ENCODE measurements around the gene IRX4. TPM values are rescaled to one million over a fixed set of nuclear protein-coding genes. Genes with fewer than 3 reads are reported as not detected.

Gene IRX4
- polyA plus RNA-seq (ENCODE audit: insufficient read length in 4 of 4) = 1 to 10 TPM in 1 of 4 donors, under 1 TPM in 2, not detected in 1; 0.16 to 1.3 (median 0.50) TPM

GRCh38 chr5:1882337-1883119, at the start of gene IRX4:
Gene IRX4, minus strand, starts transcription at chr5:1882925. Its CDS starts 278 bp downstream, at chr5:1882647.
- DNase-seq (ENCODE audit: low read depth in 4 of 4, low spot score in 3 of 4) = no peak

- peak in 1 of 4 donors; percentile 14 for DNase-seq (ENCODE audit: low read depth in 4 of 4, low spot score in 3 of 4)
These were observed 49.0 kb upstream of the IRX4 start for GRCh38 chr5:1931604-1932231.

- peak in 1 of 4 donors; percentile 19 for DNase-seq (ENCODE audit: low read depth in 4 of 4, low spot score in 3 of 4)
These were observed 48.3 kb upstream of the IRX4 start for GRCh38 chr5:1930880-1931603.

- DNase-seq (ENCODE audit: low read depth in 4 of 4, low spot score in 3 of 4) = peak in 1 of 4 donors; percentile 4
These were observed 47.8 kb upstream of the IRX4 start for GRCh38 chr5:1930501-1930879.

- no peak for DNase-seq (ENCODE audit: low read depth in 4 of 4, low spot score in 3 of 4)
These were observed 46.6 kb upstream of the IRX4 start for GRCh38 chr5:1929108-1929991.

- DNase-seq (ENCODE audit: low read depth in 4 of 4, low spot score in 3 of 4) = no peak
These were observed 44.0 kb upstream of the IRX4 start for GRCh38 chr5:1926471-1927341.

- DNase-seq (ENCODE audit: low read depth in 4 of 4, low spot score in 3 of 4) = no peak
These were observed 43.3 kb upstream of the IRX4 start for GRCh38 chr5:1926071-1926440.

GRCh38 chr5:1925111-1926070, 42.7 kb upstream of the IRX4 start:
- no peak for DNase-seq (ENCODE audit: low read depth in 4 of 4, low spot score in 3 of 4)

GRCh38 chr5:1923766-1924165, 41.0 kb upstream of the IRX4 start:
- no peak for DNase-seq (ENCODE audit: low read depth in 4 of 4, low spot score in 3 of 4)

GRCh38 chr5:1923341-1923740, 40.6 kb upstream of the IRX4 start:
- no peak for DNase-seq (ENCODE audit: low read depth in 4 of 4, low spot score in 3 of 4)

GRCh38 chr5:1921711-1922110, 39.0 kb upstream of the IRX4 start:
- DNase-seq (ENCODE audit: low read depth in 4 of 4, low spot score in 3 of 4) = no peak

- no peak for DNase-seq (ENCODE audit: low read depth in 4 of 4, low spot score in 3 of 4)
These were observed 37.0 kb upstream of the IRX4 start for GRCh38 chr5:1919750-1920149.

GRCh38 chr5:1919209-1919566, 36.5 kb upstream of the IRX4 start:
- DNase-seq (ENCODE audit: low read depth in 4 of 4, low spot score in 3 of 4) = no peak

GRCh38 chr5:1918488-1919208, 35.9 kb upstream of the IRX4 start:
- no peak for DNase-seq (ENCODE audit: low read depth in 4 of 4, low spot score in 3 of 4)

GRCh38 chr5:1917830-1918487, 35.2 kb upstream of the IRX4 start:
- DNase-seq (ENCODE audit: low read depth in 4 of 4, low spot score in 3 of 4) = no peak

GRCh38 chr5:1916041-1917001, 33.6 kb upstream of the IRX4 start:
- DNase-seq (ENCODE audit: low read depth in 4 of 4, low spot score in 3 of 4) = no peak
